Right hindlimb (tissue), 1 donor: ENCODE measurements around the gene POC1B.

ENCODE experiments used
- DNase-seq: peaks from one replicate; pipeline ENCODE4 v3.0.0-alpha.2; 2018

Gene POC1B

GRCh38 chr12:89494411-89495231 is 31.2 kb downstream of the POC1B start:
- no peak for DNase-seq

GRCh38 chr12:89493670-89494302 is 32.1 kb downstream of the POC1B start:
- DNase-seq = no peak

GRCh38 chr12:89492883-89493282 is 33.0 kb downstream of the POC1B start:
- DNase-seq = no peak

- no peak for DNase-seq
Measured at GRCh38 chr12:89490922-89491321, 34.9 kb downstream of the POC1B start.

- DNase-seq = no peak
Measured at GRCh38 chr12:89486264-89486663, 39.6 kb downstream of the POC1B start.

GRCh38 chr12:89484470-89484869 is 41.4 kb downstream of the POC1B start:
- no peak for DNase-seq

- no peak for DNase-seq
Measured at GRCh38 chr12:89481213-89481914, 44.5 kb downstream of the POC1B start.

GRCh38 chr12:89479982-89480381 is 45.9 kb downstream of the POC1B start:
- DNase-seq = no peak

GRCh38 chr12:89477633-89478279 is 48.1 kb downstream of the POC1B start:
- DNase-seq = no peak

- DNase-seq = no peak
Measured at GRCh38 chr12:89476904-89477595, 48.8 kb downstream of the POC1B start.

- DNase-seq = no peak
Measured at GRCh38 chr12:89476232-89476631, 49.6 kb downstream of the POC1B start.

- DNase-seq = no peak
Measured at GRCh38 chr12:89475203-89475990, 50.5 kb downstream of the POC1B start.

- no peak for DNase-seq
Measured at GRCh38 chr12:89474615-89475014, 51.2 kb downstream of the POC1B start.

- DNase-seq = no peak
Measured at GRCh38 chr12:89472508-89472907, 53.3 kb downstream of the POC1B start.

- no peak for DNase-seq
Measured at GRCh38 chr12:89470741-89471509, 54.9 kb downstream of the POC1B start.

- no peak for DNase-seq
Measured at GRCh38 chr12:89469361-89469760, 56.5 kb downstream of the POC1B start.

- no peak for DNase-seq
Measured at GRCh38 chr12:89468648-89469326, 57.1 kb downstream of the POC1B start.

- no peak for DNase-seq
Measured at GRCh38 chr12:89468017-89468416, 57.8 kb downstream of the POC1B start.

GRCh38 chr12:89464974-89465592 is 60.8 kb downstream of the POC1B start:
- no peak for DNase-seq
